DMS79 treated with DMSO at 0.1 percent for 48 hours (cell line): Measurements from ENCODE around the gene LRMDA.
"Not testable (repeated sequence)": the region's sequence is repeated elsewhere in the genome, so short reads cannot be mapped to it uniquely, and the experiment has no call there.

ENCODE experiments used
- DNase-seq: peaks from one replicate; lab custom pipeline; 2025; lab: John Stamatoyannopoulos, UW

The LRMDA gene

DNA sequence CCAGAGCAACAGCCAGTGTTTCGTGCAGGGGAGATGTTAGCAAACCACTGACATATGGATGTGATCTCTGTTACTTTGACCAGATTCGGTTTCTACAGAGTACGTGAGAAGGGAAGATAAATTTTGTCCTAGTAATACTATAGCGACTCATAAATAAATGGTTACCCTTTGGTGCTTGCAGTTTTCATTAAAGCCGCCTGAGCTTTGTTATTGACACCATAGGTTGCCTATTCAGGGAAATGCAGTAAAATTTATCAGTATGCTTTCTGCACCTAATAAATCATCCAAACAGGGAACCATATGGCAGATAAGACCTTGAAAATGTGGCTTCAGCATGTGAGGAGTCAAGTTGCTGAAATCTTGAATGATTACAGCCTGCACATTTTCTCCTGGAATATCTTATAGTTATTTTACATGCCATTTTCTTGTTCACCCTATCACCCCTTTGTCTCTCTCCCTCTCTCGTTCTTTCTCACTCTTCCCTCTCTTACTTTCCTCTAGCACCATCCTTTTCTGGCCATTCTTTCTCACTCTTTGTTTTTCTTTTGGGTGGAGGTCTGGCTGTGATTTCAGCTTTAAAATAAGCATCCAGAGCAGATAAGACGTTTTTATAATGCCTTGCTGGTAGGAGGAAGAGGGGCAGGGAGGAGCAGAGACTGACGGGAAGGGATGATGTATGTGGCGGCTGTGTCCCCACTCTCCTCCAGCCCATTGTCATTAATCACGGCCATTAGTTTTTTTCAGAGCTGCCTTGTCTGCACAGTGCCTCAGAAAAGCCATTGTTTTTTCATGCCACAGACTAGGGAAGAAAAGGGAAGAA is 182.5 kb downstream of the LRMDA start:
- no peak for DNase-seq

DNA sequence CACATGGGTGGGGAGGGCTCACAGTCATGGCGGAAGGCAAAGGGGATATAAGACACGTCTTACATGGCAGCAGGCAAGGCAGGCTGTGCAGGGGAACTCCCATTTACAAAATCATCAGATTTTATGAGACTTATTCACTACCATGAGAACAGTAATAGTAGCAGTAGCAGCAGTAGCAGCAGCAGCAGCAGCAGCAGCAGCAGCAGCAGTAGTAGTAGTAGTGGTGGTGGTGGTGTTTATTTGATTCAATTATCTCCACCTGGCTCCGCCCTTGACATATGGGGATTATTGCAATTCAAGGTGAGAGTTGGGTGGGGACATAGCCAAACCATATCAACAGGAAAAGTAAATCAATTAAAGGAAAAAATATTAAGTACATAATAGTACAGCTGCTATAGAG is 184.7 kb downstream of the LRMDA start:
- DNase-seq, result no peak

DNA sequence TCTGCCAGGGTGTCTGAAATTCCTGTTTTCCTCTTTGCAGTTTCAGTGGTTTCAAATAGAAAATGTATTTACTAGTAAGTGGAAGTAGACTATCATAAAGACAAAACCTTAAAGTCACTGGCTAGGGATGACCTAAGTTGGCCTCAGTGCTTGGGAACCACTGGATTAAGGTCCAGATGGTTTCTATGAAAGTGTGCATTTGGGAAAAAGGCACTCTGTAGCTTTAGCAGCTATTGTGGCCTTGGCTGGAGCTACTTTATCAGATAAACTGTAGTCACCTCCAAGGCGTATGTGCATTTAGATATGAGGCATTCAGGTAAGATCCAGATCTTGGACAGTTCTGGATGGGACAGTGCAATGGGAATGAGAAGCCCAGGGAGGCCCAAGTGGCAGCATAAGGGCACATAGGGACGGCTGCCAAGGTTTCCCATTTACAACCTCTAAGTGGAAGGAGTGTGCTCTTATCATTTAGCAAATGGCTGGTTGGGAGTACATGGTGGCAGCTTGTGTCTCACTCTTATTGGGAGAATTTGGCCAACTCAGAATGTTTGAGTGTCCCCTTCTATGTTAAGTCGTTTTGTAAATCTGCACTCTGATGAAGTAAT is 185.6 kb downstream of the LRMDA start:
- peak; percentile 8 for DNase-seq

DNA sequence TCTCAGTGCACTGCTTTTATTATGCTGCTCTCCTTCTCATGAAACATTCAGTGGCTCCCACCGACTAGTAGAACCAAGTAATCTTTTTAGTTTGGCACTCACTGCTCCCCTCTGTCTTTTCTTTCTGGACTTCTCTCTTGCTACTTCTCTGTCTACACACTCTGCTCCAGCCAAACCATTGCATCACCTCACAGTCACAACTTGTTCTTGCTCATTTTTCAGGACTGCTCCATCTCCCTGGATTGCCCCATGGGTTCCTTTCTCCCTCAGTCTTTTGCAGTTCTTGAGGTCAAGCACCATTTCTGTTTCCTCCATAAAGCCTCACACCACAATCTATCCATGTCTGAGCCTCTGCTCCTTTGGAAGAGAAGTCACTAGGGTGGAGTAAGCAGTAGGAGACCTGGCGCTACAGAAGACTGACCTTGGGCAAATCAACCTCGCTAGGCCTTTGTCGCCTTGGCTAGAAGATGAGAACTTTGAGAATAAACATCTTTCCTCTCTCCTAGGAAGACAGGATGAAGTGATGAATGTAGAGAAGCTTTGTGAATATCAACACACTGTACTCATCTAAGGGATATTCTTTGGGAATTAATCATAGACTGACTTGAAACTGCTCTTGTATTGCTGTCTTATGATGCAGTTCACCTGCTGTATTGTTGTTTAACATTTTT is 186.2 kb downstream of the LRMDA start:
- no peak for DNase-seq

DNA sequence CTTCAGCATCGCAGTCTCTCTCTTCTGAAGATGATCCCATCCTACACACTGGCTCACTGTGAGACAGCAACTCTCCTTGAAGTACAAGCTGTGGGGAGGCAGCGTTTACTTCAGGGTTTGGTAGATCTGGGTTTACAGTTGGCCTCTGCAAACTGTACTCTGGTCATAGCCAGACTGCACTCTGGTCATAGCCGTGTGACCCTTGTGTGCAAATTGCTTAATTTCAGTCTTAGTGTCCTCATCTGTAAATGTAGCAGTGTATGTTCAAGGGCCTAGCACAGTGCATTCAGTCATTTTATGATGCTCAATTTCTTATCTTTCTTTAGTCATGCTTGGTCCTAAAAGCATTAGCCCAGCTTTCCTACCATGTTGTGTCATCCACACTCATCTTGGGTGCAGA is 188.2 kb downstream of the LRMDA start:
- DNase-seq, result no peak

DNA sequence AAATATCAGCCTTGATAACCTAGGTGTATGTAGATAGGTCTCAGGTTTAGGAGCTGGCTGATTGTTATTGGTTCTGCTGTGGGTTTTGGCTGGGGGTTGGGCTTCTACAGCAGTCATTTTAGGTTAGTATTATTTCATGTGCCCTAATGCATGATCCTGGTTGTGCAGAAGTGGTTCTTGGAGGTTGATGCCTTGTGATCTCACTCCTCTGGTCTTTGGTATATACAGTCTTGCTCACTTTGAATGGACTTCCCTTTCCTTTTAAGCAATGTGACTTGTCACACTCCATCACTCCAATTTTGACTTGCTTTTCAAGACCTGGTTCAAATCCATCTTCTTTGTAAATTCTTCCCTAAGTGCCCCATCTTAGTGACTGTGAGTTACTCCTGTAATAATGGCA is 188.9 kb downstream of the LRMDA start:
- DNase-seq, result no peak

DNA sequence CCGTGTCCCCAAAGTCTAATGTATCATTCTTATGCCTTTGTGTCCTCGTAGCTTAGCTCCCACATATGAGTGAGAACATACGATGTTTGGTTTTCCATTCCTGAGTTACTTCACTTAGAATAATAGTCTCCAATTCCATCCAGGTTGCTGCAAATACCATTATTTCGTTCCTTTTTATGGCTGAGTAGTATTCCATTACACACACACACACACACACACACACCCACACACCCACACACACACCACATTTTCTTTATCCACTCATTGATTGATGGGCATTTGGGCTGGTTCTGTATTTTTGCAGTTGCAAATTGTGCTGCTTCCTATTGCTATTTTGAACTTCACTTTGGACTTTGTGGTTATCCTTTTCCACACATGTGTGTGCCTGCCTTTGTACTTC is 189.6 kb downstream of the LRMDA start:
- not testable (repeated sequence) for DNase-seq

DNA sequence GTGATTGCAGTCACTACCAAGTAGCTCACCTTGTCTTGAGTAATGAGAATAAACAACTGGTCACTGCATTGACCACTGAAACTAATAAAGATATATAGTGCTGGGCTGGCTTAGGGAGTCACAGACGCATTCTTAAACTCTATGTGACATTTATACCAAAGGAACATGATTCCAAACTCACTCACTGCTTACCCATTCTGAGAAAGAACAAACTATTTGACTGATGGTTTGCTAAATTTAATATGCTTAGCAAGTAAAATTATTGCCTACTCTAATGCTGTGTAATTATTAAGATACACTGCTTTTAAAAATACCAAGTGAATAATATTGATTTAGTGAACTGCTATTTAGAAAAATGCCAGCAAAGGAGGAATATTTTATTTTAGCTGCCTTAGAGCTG is 191.1 kb downstream of the LRMDA start:
- no peak for DNase-seq

DNA sequence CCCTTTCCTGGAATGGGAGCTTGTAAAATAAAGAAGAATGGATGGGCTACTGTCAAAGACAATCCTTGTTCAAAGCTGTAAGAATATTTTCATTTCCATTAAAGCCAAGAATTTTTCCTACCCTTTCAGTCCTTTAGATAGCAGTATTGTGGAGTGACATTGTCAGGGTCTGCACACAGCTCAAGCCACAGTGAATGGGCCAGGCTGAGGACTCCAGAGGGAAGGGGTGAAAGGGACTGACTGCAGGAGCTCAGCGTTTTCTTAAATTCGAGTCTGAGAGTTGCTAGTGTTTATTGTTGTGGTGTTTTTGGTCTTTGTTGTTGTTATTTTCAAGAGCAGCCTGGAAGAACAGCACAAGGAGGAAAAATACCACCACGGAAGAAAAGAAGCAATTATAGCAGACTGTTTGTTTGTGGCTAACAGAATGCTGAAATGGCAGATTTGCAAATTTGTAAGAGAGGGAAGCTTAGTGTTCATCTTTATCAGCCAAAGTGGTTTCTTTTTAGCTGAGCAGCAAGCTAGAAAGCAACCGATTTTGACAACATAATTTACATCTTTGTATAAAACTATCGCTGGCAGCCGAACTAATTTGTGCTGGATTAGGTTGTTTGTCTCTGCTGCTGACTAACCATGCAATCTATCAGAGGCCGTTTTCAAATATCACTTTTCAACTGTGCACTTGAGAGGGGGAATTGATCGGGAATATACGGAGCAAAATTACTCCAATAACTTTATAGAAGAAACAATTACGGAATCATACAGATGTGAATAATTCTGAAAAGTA is 192.1 kb downstream of the LRMDA start:
- DNase-seq, result no peak

DNA sequence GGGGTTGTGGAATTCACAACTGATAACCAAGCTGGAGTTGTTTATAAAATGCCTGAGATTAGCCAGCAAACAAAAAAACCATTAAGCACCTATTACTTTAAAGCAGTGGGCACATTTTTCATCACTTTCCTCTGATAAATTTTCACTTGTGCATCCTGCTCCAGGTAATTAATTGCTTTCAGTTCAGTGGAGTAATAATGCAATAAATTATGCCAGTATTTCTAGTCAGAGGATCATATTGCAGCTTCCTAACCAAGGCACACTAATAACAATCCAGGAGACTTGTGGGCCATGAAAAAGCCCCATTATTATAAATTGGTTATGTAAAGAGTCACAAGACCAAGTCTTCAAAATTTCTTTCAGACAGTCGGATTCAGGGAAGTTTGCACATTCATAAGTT is 193.2 kb downstream of the LRMDA start:
- DNase-seq, result no peak

DNA sequence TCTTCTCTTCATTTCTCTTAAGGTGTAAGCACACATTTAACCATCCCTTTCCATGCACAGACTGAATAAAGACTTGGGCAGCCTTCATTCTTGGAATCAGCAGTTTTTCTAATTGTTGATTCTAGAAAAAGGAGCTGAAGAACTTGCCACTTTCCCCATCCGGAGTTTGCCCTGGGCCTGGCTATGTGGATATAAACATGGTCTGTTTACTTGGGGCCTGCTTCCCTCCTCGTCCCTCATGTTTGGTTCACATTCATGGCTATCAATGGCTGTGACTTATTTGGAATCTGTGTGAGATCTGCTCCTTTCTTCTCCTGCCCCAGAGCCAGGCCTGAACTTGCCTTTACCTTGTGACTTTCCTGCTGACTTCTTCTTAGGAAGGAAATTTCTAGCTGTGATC is 199.3 kb downstream of the LRMDA start:
- DNase-seq, result no peak

DNA sequence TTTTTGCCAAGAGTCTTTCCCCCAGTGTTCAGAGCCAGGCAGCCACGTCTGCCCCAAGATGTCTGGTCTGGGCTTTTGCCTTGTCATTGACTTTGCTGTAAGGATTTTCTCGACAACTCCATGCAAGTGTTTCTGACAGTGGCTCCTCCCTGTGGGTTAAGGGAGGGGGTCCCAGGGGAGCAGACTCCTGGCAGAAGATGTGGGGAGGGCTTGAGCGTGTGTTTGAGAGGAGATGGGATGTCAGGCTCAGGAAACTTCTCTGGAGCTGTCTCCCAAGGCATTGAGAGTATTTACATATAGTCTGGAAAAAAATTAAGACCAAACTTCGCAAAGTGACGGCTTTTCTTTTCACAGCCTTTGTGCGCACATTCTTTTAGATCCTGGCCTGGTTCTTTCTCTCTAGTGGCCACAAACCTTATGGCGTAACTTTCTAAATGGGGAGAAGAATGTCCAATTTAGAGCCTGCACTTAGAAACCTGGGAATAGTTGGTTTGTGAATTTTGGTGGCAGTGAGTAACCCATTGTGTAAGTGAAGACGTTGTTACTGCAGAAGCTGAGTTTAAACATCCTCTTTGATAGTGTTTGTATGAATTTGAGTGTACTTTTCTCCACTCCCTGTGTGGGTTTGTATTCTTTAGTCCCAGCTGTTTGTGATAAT is 201.5 kb downstream of the LRMDA start:
- no peak for DNase-seq

DNA sequence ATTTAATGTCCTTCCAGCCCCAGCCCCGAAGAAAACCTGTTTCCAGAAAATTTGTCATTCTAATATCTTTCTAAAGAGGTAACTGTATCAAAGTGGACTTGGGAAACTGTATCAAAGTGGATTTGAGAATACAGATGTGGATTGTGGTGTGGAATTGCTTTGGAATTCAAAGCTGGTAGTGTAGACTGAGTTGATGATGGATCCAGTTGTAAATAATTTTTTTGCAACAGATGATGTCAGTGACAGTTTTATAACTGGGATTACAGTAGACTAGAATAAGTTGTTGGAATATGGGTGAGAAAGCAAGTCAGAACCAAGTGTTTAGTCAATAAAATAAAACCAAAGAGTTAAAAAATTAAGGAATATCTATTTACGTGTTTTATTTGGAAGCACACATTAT is 202.1 kb downstream of the LRMDA start:
- DNase-seq, result no peak

DNA sequence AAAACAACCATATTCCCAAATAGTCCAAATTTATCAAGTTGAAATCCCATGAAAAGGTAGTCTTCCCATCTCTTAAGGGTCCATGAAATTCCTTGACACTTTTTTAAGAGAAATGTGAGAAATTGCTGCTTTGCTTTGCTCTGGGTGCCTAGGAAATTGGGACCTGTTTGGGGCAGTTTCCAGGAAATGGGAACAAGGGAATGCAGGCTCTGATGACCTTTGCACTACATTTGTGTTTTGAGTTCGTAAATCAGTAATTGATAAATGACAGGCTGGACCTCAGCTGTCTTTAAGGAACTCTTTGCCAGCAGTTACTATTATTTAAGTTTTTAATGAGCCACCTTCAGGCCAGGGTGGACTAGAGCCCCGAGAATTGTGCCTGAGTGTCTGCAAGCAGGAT is 203.5 kb downstream of the LRMDA start:
- no peak for DNase-seq

DNA sequence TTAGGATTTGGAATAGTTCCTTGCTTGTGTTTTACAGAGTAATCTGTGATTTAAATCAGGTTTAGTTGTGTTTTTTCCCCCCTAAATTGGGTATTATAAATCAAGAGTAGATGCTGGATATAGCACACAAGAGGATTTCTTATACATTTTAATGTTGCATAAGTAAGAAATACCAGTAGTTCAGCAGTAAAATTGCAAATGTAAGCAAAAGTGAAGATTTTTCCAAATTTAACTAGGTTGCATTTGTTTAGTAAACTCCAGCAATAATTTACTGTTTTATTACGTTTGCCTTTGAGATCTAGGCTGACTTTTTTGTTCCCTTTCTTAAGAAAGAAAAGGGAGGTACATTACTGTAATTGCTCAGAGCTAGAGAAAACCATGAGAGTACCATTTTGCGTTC is 207.3 kb downstream of the LRMDA start:
- DNase-seq, result no peak

DNA sequence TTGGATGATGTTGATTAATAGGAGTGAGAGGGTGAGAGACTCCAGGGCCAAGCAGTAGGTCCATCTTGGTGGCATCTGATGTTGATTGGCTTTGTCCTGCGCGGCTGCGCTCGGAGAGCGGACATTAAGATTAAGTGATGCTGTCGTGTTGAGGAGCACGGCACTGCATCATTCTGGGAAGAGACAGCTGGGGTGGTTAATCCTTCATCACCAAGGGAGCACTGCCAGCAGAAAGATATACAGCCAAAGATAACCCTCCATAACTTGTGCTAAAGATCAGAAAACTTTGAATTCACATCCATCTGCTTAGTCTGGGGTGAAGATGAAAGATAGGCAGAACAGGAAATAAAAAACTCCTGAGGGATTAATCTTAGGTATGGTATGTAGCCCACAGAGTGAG is 208.3 kb downstream of the LRMDA start:
- no peak for DNase-seq

DNA sequence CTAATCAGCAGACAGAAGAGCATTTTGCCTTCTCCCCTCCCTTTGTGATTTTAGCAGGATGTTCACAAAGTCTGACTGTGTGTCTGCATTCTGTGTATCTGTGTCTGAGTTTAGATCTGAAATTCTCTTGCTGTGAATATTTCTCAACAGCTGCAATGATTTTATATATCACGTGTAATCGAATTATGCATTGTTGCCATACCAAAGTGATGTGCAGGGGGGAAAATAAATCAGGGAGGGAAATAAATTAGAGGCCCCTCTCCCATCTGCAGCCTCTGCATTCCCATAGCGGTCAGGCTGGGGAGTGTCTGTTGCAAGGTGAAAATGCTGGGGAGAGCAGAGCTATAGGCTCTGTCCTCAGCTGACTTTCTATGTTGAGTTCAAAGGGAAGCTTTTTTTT is 209.0 kb downstream of the LRMDA start:
- DNase-seq, result no peak

DNA sequence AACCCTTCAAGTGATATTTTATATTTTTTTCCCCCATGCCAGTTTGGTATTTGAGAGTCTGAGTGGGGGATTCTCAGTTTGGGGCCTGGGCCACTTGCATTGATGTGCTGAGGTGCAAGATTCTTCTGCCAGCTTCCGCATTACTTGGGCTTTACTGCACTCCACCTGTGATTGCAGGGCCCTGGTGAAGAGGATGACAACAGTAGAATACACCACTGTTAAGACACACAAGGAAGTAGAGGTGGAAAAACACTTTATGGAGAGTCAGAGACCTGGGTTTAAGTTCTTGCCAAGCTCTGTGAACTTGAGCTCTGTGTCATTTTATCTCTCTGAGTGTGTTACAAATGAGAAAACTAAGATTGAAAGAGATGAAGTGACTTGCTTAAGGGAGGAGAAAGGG is 209.4 kb downstream of the LRMDA start:
- no peak for DNase-seq

DNA sequence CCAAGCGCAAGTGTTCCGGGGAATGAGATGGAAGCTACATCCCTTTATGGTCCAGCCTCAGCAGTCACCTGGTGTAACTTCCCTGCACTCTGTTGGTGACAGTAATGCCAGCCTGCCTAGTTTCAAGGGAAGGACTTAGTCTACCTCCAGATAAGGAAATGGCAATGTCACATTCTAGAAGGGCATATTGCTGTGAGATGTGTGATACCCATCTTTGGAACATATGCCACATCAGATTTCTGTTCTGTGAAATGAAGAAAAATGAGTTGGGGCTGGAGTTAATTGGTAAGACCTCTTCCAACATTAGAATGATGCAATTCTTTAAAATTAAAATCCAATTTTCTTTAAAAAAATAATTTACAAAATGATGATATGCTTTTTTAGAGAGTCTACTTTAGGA is 212.0 kb downstream of the LRMDA start:
- no peak for DNase-seq

DNA sequence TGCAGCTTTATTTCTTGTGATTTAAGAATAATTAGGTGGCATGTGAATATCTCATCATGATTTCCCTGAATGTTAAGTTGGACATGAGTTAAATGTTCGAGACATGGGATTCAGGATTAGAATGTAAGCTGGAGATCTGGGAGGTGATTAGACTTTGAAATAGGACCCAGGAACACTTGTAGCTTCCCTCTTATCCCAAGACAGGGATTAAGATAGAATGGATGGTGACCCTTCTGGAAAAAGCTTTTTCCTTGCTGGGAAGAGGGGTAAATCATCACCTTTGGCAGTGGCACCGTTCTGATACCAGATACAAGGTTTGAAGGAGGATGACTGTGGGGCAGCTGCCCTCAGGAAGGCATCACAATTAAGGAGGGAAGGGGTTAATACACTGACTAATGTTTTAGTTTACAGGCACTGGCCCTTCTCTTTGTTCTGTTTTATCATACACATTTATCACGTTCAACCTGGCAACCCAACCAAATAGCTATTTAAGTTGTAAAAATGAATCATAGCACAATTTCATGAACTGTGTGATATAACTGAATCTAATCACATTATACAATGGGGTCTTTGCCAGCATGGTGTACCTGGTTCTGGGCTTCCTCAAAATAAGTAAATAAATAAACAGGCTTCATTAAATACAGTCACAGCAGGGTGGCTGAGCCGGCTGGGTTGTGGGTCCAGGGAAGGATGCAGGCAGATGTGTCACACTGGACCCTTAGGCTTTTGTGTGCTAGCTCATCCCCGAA is 212.7 kb downstream of the LRMDA start:
- DNase-seq, result no peak

DNA sequence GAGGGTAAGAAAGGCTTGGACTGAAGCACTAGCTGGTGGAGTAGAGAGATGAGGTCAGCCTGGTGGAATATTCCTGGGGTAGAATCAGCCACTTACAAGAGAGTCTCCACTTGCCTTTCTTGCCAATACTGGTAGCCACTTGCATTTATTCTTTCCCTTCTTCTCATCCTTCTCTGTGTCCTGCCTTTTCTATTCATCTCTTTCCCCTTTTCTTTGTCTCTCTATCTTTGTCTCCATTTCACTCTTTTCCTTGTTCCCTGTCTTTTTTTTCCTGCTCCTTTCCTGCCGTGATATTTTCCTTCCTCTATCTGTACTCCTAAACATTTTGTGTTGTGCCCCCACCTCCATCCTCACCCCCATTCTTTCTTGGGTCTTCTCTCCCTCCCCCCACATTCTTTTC is 214.3 kb downstream of the LRMDA start:
- no peak for DNase-seq
